GM21825 (cell line): ENCODE results near the gene GPR183.
"Not testable (repeated sequence)": the region's sequence is repeated elsewhere in the genome, so short reads cannot be mapped to it uniquely, and the experiment has no call there.

ENCODE experiments used
- ATAC-seq: cut with Tn5 transposase; IDR thresholded peaks from one replicate; pipeline ENCODE4 v1.9.1; 2021; ENCODE audit warnings: mild to moderate bottlenecking, moderate library complexity; ENCODE audit not compliant: unreplicated experiment

Gene GPR183

GRCh38 chr13:99250982-99251825 is 56.0 kb downstream of the GPR183 start:
- ATAC-seq, result no peak

GRCh38 chr13:99249606-99250005 is 57.6 kb downstream of the GPR183 start:
- not testable (repeated sequence) for ATAC-seq

GRCh38 chr13:99249178-99249577 is 58.0 kb downstream of the GPR183 start:
- not testable (repeated sequence) for ATAC-seq

- no peak for ATAC-seq
Measured at GRCh38 chr13:99246100-99246499, 61.1 kb downstream of the GPR183 start.
